Tongue (tissue), 2 donors: ENCODE data around the gene COMMD9. TPM values are rescaled to one million over a fixed set of nuclear protein-coding genes. Genes with fewer than 3 reads are reported as not detected.
A peak's percentile ranks its signal among the peaks of the same experiment; 100 is the strongest.

Source experiments
- DNase-seq: peaks from one replicate; pipeline ENCODE4 v3.0.0-alpha.2; 2015
- total RNA-seq: library from RNA; depleted of rRNA; stranded (reverse); fragments of >200 nt; gene quantifications from one replicate; pipeline ENCODE4 v1.2.3, GENCODE V29; 2014

COMMD9 gene
- total RNA-seq, 1 donor from 2014 or later: 26.7 TPM

GRCh38 chr11:36222831-36223635 lies 66.2 kb downstream of the COMMD9 start:
- peak; percentile 19 for DNase-seq

Other genes with a start within 250 kb of the COMMD9 start
- gene PRR5L, start 6.9 kb upstream of the COMMD9 start, total RNA-seq: 14.1 TPM
- gene TRAF6, start 220.8 kb upstream of the COMMD9 start, total RNA-seq: 12.5 TPM